Kasumi-1 (cell line): ENCODE measurements around the gene GPR157.

Experiments
- DNase-seq, 2 experiments: peaks; one replicate each; lab custom pipeline; 2025; lab: John Stamatoyannopoulos, UW

Gene GPR157

DNA sequence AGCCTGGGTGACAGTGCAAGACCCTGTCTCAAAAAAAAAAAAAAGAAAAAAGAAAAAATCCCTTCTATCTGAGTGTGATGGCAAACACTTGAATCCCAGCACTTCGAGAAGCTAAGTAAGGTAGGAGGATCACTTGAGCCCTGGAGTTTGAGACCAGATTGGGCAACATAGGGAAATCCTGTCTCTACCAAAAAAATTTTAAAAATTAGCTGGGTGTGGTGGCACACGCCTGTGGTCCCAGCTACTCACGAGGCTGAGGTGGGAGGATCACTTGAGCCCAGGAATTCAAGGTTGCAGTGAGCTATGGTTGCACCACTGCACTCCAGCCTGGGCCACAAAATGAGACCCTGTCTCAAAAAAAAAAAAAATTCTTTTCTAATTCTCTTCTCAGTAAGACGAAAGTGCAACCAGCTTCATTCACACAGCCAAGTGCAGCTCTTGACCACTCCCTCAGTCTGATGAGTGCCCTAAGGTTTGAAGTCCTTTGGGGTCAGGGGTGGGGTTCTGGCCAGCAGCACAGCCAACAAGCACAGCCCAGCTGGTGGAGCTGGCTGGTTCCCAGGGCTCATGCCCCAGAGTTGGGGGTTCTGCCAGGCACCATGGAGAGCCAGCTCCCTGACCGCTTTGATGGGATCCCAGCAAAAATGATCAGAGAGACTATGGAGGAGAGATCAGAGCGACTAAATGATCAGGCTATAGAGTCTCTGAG is 67.5 kb downstream of the GPR157 start:
- DNase-seq: no peak

DNA sequence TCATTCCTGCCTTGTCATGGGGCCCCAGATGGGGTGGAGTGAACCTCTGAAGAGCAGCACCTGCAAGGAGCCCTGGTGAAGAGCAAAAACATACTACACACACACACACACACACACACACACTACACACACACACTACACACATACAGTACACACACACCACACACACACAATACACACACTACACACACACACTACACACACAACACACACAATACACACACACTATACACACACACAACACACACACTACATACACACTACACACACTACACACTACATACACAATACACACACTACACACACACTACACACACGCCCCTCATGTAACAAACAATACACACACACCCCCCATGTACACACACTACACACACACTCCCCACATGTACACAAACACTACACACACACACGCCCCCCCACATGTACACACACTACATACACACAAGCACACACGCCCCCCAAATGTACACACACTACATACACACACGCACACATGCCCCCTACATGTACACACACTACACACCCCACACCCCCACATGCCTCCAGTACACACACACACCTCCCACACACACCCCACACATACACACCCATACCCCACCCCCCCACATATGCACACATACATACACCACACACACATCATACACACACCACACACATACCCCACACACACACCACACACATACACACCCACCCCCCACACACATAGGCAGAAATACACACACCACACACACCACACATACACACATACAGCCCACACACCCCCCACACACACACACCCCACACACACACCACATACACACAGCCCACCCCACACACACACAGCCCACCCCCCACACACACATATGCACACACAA is 68.8 kb downstream of the GPR157 start:
- no peak for DNase-seq

DNA sequence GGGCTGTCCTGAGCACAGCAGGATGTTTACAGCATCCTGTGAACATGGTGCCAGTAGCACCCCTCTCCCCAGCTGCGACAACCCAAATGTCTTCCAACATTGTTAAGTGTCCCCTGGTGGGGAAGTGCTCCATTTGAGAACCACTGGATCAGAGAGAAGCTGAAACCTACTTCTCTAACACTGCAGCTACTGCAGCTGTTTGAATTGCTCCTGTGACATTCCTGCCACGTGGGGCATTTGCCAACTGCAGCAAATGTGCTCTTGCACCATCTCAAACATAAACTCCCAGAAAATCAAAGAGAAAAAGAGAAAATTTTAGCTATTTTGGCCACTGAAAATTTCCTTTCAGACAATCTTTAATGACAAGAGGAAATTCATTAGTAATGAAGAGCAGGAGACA is 70.4 kb downstream of the GPR157 start:
- no peak for DNase-seq

DNA sequence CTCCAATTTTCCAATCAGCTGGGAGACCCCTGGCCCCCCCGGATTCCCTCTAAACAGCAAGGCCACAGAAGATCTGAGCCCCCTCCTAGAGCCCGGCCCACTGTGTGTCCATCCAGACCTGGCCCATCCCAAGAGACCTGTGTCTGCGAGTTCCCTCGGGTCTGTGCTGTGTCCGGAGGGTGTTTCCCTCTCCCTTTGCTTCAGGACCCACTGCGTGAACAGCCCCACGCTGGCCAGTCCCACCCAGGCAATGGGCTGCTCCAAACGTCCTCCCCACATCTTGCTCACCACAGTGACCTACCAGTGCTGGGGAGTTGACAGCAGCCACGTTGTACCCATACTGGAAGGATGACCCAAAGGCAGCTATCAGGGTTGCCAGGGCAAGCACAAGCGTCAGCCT is 71.1 kb downstream of the GPR157 start:
- no peak for DNase-seq

DNA sequence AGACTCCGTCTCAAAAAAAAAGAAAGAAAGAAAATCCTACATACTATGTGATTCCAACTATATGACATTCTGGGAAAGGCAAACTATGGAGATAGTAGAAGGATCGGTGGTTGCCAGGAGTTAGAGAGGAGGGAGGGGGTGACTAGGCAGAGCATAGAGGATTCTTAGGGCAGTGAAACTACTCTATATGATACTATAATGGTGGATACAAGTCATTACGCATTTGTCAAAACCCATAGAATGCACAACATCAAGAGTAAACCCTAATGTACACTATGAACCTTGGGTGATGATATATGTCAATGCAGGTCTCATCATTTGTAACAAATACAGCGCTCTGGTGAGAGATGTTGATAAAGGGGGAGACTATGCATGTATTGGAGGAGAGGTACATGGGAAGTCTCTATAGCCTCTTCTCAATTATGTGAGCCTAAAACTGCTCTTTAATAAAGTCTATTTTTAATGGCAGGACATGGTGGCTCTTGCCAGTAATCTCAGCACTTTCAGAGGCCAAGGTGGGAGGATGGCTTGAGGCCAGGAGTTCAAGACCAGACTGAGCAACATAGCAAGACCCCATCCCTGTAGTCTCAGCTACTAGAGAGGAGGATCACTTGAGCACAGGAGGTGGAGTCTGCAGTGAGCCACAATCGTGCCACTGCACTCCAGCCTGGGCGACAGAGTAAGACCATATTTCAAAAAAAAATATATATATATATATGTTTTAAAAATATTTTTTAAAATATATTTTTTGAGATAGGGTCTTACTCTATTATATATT is 76.4 kb downstream of the GPR157 start:
- DNase-seq: no peak

DNA sequence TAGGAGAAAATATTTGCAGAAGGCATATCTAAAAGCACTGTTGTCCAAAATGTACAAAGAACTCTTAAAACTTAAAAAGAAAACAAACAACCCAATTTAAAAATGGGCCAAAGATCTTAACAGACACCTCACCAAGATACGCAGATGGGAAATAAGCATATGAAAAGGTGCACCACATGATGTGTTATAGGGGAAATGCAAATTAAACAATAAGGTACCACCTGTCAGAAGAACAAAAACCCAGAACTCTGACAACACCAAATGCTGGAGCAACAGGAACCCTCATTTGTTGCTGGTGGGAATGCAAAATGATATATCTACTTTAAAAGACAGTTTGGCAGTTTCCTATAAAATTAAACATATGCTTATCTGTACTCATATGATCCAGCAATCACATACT is 77.5 kb downstream of the GPR157 start:
- no peak for DNase-seq

DNA sequence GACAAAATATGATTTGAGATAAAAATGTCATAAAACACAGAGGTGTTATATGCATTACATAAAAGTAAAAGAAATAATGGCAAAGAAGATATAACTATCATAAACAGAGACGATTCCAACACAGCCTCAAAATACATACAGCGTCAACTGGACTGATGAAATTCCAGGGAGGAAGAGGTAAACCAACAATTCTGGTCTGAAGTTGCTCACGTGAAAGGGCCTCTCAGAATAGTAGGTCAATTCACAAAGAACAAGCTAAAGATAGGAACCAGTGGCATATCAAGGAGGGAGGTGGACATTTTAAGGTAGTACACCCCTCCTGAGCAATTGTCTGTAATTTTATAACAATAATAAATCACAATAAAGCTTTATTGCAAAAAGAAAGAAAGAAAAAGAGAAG is 78.1 kb downstream of the GPR157 start:
- no peak for DNase-seq
